ENCODE data around the gene NTRK3.

Gene NTRK3

GRCh38 chr15:88258093-88258641 is 1.6 kb upstream of the NTRK3 start:
- in situ Hi-C loops (cut with HindIII; ENCODE audit: low sequenced_read_pairs): loop anchor here (10.0 kb wide), 1 partner anchor 1633 kb away; no protein-coding TSS in a partner anchor

GRCh38 chr15:88257311-88258092 is 963 bp upstream of the NTRK3 start:
- in situ Hi-C loops (cut with HindIII; ENCODE audit: low sequenced_read_pairs): loop anchor here (10.0 kb wide), 1 partner anchor 1633 kb away; no protein-coding TSS in a partner anchor

GRCh38 chr15:88255484-88256278 is 858 bp downstream of the NTRK3 start:
- in situ Hi-C loops (cut with HindIII; ENCODE audit: low sequenced_read_pairs): loop anchor here (10.0 kb wide), 1 partner anchor 1631 kb away; no protein-coding TSS in a partner anchor

GRCh38 chr15:88255087-88255483 is 1.5 kb downstream of the NTRK3 start:
- in situ Hi-C loops (cut with HindIII; ENCODE audit: low sequenced_read_pairs): loop anchor here (10.0 kb wide), 1 partner anchor 1630 kb away; no protein-coding TSS in a partner anchor

GRCh38 chr15:88252441-88252840 is 4.1 kb downstream of the NTRK3 start:
- in situ Hi-C loops (cut with HindIII; ENCODE audit: low sequenced_read_pairs): loop anchor here (5.0 to 10.0 kb wide), 2 partner anchors 205 to 1628 kb away; no protein-coding TSS in a partner anchor

GRCh38 chr15:88250826-88251225 is 5.7 kb downstream of the NTRK3 start:
- in situ Hi-C loops (cut with HindIII; ENCODE audit: low sequenced_read_pairs): loop anchor here (5.0 to 10.0 kb wide), 2 partner anchors 206 to 1626 kb away; no protein-coding TSS in a partner anchor

- in situ Hi-C loops (cut with HindIII; ENCODE audit: low sequenced_read_pairs): no loop called here
Measured at GRCh38 chr15:88249220-88249619, 7.3 kb downstream of the NTRK3 start.

GRCh38 chr15:88247914-88248313 is 8.6 kb downstream of the NTRK3 start:
- in situ Hi-C loops (cut with HindIII; ENCODE audit: low sequenced_read_pairs): no loop called here

GRCh38 chr15:88246666-88247446 is 9.7 kb downstream of the NTRK3 start:
- in situ Hi-C loops (cut with HindIII; ENCODE audit: low sequenced_read_pairs): no loop called here

- in situ Hi-C loops (cut with HindIII; ENCODE audit: low sequenced_read_pairs): no loop called here
Measured at GRCh38 chr15:88246081-88246480, 10.5 kb downstream of the NTRK3 start.

- in situ Hi-C loops (cut with HindIII; ENCODE audit: low sequenced_read_pairs): no loop called here
Measured at GRCh38 chr15:88243895-88244787, 12.4 kb downstream of the NTRK3 start.

GRCh38 chr15:88242586-88243555 is 13.7 kb downstream of the NTRK3 start:
- in situ Hi-C loops (cut with HindIII; ENCODE audit: low sequenced_read_pairs): no loop called here

GRCh38 chr15:88241461-88241860 is 15.1 kb downstream of the NTRK3 start:
- in situ Hi-C loops (cut with HindIII; ENCODE audit: low sequenced_read_pairs): no loop called here

GRCh38 chr15:88241060-88241459 is 15.5 kb downstream of the NTRK3 start:
- in situ Hi-C loops (cut with HindIII; ENCODE audit: low sequenced_read_pairs): no loop called here

GRCh38 chr15:88239594-88239993 is 16.9 kb downstream of the NTRK3 start:
- in situ Hi-C loops (cut with HindIII; ENCODE audit: low sequenced_read_pairs): no loop called here

GRCh38 chr15:88238618-88239430 is 17.7 kb downstream of the NTRK3 start:
- in situ Hi-C loops (cut with HindIII; ENCODE audit: low sequenced_read_pairs): no loop called here

GRCh38 chr15:88234711-88235110 is 21.8 kb downstream of the NTRK3 start:
- in situ Hi-C loops (cut with HindIII; ENCODE audit: low sequenced_read_pairs): no loop called here

- in situ Hi-C loops (cut with HindIII; ENCODE audit: low sequenced_read_pairs): no loop called here
Measured at GRCh38 chr15:88233921-88234320, 22.6 kb downstream of the NTRK3 start.

All from endothelial cell of hepatic sinusoid (primary cell).